Stomach (tissue), 9 donors: ENCODE results near the gene RAC3. TPM values are rescaled to one million over a fixed set of nuclear protein-coding genes. Genes with fewer than 3 reads are reported as not detected.
A peak's percentile ranks its signal among the peaks of the same experiment; 100 is the strongest.

ENCODE experiments used
- DNase-seq, 2 donors: peaks; one replicate each; pipeline versions ENCODE4 v3.0.0 to v3.0.0-alpha.2; 2013 to 2019
- H3K27ac ChIP-seq, 5 donors: fragments of 200-600 bp in 4 of 5; sonication (generic) in 4 of 5; one replicate each; pipeline ENCODE4 v1.5.1; 2013 to 2019; ENCODE audit warnings: mild to moderate bottlenecking in 1 of 5, moderate library complexity in 1 of 5
- H3K27me3 ChIP-seq, 3 donors: fragments of 200-600 bp; sonication (generic); one replicate each; pipeline ENCODE4 v1.5.1; 2017 to 2019; ENCODE audit warnings: mixed run types in 1 of 3
- H3K36me3 ChIP-seq, 4 donors: fragments of 200-600 bp; sonication (generic); 1 replicate in 3 of 4; 2 replicates in 1 of 4; pipeline ENCODE4 v1.5.1; 2016 to 2019
- H3K4me1 ChIP-seq, 4 donors: fragments of 200-600 bp; sonication (generic); one replicate each; pipeline ENCODE4 v1.5.1; 2016 to 2019
- H3K4me3 ChIP-seq, 4 donors: fragments of 200-600 bp; sonication (generic) in 3 of 4; one replicate each; pipeline ENCODE4 v1.5.1; 2016 to 2019; ENCODE audit warnings: mild to moderate bottlenecking in 1 of 4
- H3K9me3 ChIP-seq, 4 donors: fragments of 200-600 bp; sonication (generic); one replicate each; pipeline ENCODE4 v1.5.1; 2016 to 2019
- EP300 ChIP-seq: sonication (generic); formaldehyde crosslinking; IDR thresholded peaks from one replicate; pipeline ENCODE4 v1.6.1; 2017; ENCODE audit warnings: antibody characterized with exemption
- POLR2A ChIP-seq, 4 donors: fragments of 450-650 bp; IDR thresholded peaks; one replicate each; pipeline ENCODE4 v1.6.1; 2016; ENCODE audit warnings: antibody characterized with exemption in 4 of 4, control low read depth in 2 of 4, mild to moderate bottlenecking in 1 of 4, moderate library complexity in 1 of 4
- POLR2AphosphoS5 ChIP-seq, 3 donors: sonication (generic); formaldehyde crosslinking; IDR thresholded peaks; one replicate each; pipeline ENCODE4 v1.6.1; 2016; ENCODE audit warnings: antibody characterized with exemption in 3 of 3
- WGBS, 5 donors: extraction: QIAGEN DNeasy Blood & Tissue Kit in 3 of 5; methylation state at CpG; one replicate each; pipeline versions ENCODE4 v1.1.5 to v1.1.7; 2013 to 2018; 5-methylcytosine and 5-hydroxymethylcytosine counted together
- intact Hi-C: fragments of 100-400 bp; cut with DNase I; formaldehyde crosslinking; loops from one replicate; pipeline ENCODE4 v1.15.1; 2023; ENCODE audit warnings: low total_unique reads
- polyA plus RNA-seq, 3 donors: library from polyadenylated mRNA; stranded (reverse); fragments of 200-250 nt; gene quantifications; one replicate each; pipeline ENCODE4 v1.2.3, GENCODE V29; 2013
- total RNA-seq, 5 donors: library from RNA; depleted of rRNA; stranded (reverse); fragments of >200 nt; gene quantifications; one replicate each; pipeline versions ENCODE4 v1.1.0 to v1.2.3, GENCODE V29; 2014 to 2016
- TF ChIP-seq, protein P1 (sequence below), 7 experiments: fragments of 450-650 bp in 4 of 7; fragments of 200-600 bp in 3 of 7; sonication (generic) in 3 of 7; IDR thresholded peaks; one replicate each; pipeline ENCODE4 v1.5.1; 2016 to 2019; ENCODE audit warnings: antibody characterized with exemption in 7 of 7, control low read depth in 2 of 7, mild to moderate bottlenecking in 1 of 7
- donor health status: healthy with polysubstance abuse.
- donor health status: Bipolar disorder and iron deficiency.
- donor health status: healthy.

Gene RAC3
- total and polyA plus RNA-seq, 8 donors: 1.2 to 24.8 (median 11.6) TPM; not detected in 1

DNA sequence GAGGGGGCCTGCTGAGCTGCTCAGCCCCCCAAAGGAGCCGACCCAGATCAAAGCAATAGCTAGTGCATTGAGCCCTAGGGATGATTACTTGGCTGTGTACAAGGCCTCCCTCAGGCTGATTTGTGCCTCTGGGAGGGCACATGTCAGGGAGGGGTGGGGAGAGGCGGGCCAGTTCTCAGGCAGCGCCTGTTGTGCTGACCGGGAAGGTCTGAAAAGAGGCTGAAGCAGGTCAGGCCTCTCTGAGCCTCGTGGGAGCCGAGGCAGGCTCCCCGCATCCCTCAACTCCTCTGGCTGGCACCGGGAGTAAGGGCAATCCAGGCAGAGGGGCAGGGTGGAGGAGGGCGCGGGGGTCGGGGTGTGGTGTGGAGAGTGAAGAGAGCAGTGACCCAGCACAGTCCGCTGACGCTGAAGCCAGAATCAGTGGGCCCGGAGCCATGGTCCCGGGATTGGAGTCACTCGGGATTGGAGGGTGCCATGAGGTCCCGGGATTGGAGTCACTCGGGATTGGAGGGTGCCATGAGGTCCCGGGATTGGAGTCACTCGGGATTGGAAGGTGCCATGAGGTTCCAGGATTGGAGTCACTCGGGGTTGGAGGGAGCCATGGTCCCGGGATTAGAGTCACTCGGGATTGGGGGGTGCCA lies 3.0 kb downstream of the RAC3 start:
- intact Hi-C loops: no loop called here
- TF ChIP-seq EP300 (no peak), POLR2AphosphoS5 (IDR thresholded peaks at IDR 0.05) (no peak), POLR2A (IDR thresholded peaks at IDR 0.05) (no peak)
- TF ChIP-seq, protein P1, sequence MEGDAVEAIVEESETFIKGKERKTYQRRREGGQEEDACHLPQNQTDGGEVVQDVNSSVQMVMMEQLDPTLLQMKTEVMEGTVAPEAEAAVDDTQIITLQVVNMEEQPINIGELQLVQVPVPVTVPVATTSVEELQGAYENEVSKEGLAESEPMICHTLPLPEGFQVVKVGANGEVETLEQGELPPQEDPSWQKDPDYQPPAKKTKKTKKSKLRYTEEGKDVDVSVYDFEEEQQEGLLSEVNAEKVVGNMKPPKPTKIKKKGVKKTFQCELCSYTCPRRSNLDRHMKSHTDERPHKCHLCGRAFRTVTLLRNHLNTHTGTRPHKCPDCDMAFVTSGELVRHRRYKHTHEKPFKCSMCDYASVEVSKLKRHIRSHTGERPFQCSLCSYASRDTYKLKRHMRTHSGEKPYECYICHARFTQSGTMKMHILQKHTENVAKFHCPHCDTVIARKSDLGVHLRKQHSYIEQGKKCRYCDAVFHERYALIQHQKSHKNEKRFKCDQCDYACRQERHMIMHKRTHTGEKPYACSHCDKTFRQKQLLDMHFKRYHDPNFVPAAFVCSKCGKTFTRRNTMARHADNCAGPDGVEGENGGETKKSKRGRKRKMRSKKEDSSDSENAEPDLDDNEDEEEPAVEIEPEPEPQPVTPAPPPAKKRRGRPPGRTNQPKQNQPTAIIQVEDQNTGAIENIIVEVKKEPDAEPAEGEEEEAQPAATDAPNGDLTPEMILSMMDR (IDR thresholded peaks at IDR 0.05): no peak
- H3K9me3 ChIP-seq: no peaks in the 10 kb centered on the region
- H3K4me1 ChIP-seq: peaks cover 32 to 67% (median 60%) of the 10 kb centered on the region in 4 donors
- DNase-seq: no peak
- no peak overlapping the region for H3K4me3 ChIP-seq
- H3K27me3 ChIP-seq: peaks cover 0 to 14% (median 8%) of the 10 kb centered on the region in 3 donors
- peaks cover 0 to 15% (median 6%) of the 10 kb centered on the region in 4 donors for H3K36me3 ChIP-seq
- 55 to 77% (median 70%) methylated on average over 23 of the region's 23 CpGs for WGBS, 5 donors
- no peak overlapping the region for H3K27ac ChIP-seq

DNA sequence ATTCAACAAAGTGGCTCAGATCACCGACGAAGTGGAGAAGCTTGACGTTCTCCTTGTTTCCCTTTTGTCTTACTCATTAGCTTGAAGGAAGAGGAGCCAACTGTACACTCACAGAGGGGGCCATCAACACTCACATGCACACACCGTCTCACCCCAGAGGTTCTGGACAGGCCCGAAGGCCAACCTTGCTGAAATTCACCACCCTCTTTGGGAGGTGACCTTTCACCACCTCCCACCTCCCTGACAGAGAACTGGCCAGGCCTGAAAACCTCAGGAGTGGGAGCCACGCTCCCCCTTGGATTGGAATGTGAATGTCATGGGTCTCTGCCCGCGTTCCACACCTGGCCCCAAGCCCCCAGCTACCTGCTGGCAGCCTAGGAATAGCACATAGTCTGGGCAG lies 4.0 kb downstream of the RAC3 start:
- Histone ChIP-seq H3K27me3 (peaks cover 0 to 14% (median 8%) of the 10 kb centered on the region in 3 donors), H3K36me3 (peaks cover 0 to 15% (median 6%) of the 10 kb centered on the region in 4 donors), H3K27ac (no peak overlapping the region), H3K4me3 (peak overlapping the region in 1 of 4 donors; percentile 87), H3K4me1 (peaks cover 26 to 65% (median 55%) of the 10 kb centered on the region in 4 donors), H3K9me3 (no peaks in the 10 kb centered on the region)
- no peak for DNase-seq
- WGBS, 5 donors: 84 to 92% (median 90%) methylated on average over 8 of the region's 8 CpGs
- no peak for TF ChIP-seq POLR2A (IDR thresholded peaks at IDR 0.05)
- no peak for TF ChIP-seq POLR2AphosphoS5 (IDR thresholded peaks at IDR 0.05)
- TF ChIP-seq, protein P1 (IDR thresholded peaks at IDR 0.05): no peak
- TF ChIP-seq EP300: no peak
- intact Hi-C loops: no loop called here

GRCh38 chr17:82035956-82036633 lies 4.6 kb downstream of the RAC3 start:
- no peak for TF ChIP-seq POLR2AphosphoS5 (IDR thresholded peaks at IDR 0.05)
- TF ChIP-seq, protein P1 (IDR thresholded peaks at IDR 0.05): no peak
- TF ChIP-seq POLR2A (IDR thresholded peaks at IDR 0.05): no peak
- TF ChIP-seq EP300: no peak
- peaks cover 22 to 58% (median 49%) of the 10 kb centered on the region in 4 donors for H3K4me1 ChIP-seq
- peaks cover 0 to 14% (median 8%) of the 10 kb centered on the region in 3 donors for H3K27me3 ChIP-seq
- H3K4me3 ChIP-seq: peak overlapping the region; percentile 67 to 87 (median 70)
- H3K27ac ChIP-seq: peak overlapping the region; percentile 91 to 97 (median 96)
- WGBS, 5 donors: 61 to 82% (median 69%) methylated on average over 9 to 20 of the region's 20 CpGs
- no peaks in the 10 kb centered on the region for H3K9me3 ChIP-seq
- peaks cover 0 to 15% (median 6%) of the 10 kb centered on the region in 4 donors for H3K36me3 ChIP-seq
- DNase-seq: no peak
- intact Hi-C loops: no loop called here

- H3K9me3 ChIP-seq: no peaks in the 10 kb centered on the region
- peak overlapping the region; percentile 67 to 87 (median 70) for H3K4me3 ChIP-seq
- TF ChIP-seq POLR2AphosphoS5 (IDR thresholded peaks at IDR 0.05) (no peak), POLR2A (IDR thresholded peaks at IDR 0.05) (no peak), EP300 (no peak)
- TF ChIP-seq, protein P1 (IDR thresholded peaks at IDR 0.05): no peak
- intact Hi-C loops: no loop called here
- DNase-seq: no peak
- WGBS, 5 donors: 14 to 32% (median 23%) methylated on average over 8 to 23 of the region's 23 CpGs
- peaks cover 0 to 15% (median 6%) of the 10 kb centered on the region in 4 donors for H3K36me3 ChIP-seq
- H3K4me1 ChIP-seq: peaks cover 22 to 57% (median 47%) of the 10 kb centered on the region in 4 donors
- peak overlapping the region; percentile 91 to 97 (median 96) for H3K27ac ChIP-seq
- peaks cover 0 to 14% (median 8%) of the 10 kb centered on the region in 3 donors for H3K27me3 ChIP-seq
Measured at GRCh38 chr17:82036634-82037091, 5.2 kb downstream of the RAC3 start.
